Transverse colon (tissue), 4 donors: ENCODE measurements around the gene MLC1. TPM values are rescaled to one million over a fixed set of nuclear protein-coding genes. Genes with fewer than 3 reads are reported as not detected.

Source experiments
- DNase-seq: peaks from one replicate; pipeline ENCODE4 v3.0.0-alpha.2; 2019
- H3K27ac ChIP-seq, 4 donors: fragments of 200-600 bp; sonication (generic); 2 replicates each; pipeline ENCODE4 v1.5.1; 2016 to 2018; ENCODE audit warnings: inconsistent platforms in 4 of 4
- H3K27me3 ChIP-seq: fragments of 200-600 bp; sonication (generic); 2 replicates; pipeline ENCODE4 v1.5.1; 2017; ENCODE audit warnings: inconsistent platforms
- H3K36me3 ChIP-seq, 4 donors: fragments of 200-600 bp; sonication (generic); 2 replicates each; pipeline ENCODE4 v1.5.1; 2017 to 2019; ENCODE audit warnings: inconsistent platforms in 4 of 4
- H3K4me1 ChIP-seq, 4 donors: fragments of 200-600 bp; sonication (generic); 2 replicates each; pipeline ENCODE4 v1.5.1; 2017 to 2020; ENCODE audit warnings: inconsistent platforms in 4 of 4
- H3K4me3 ChIP-seq, 4 donors: fragments of 200-600 bp; sonication (generic); 1 replicate in 1 of 4; 2 replicates in 3 of 4; pipeline versions ENCODE4 v1.5.1 to v1.6.1; 2017 to 2019; ENCODE audit warnings: inconsistent platforms in 4 of 4
- H3K9me3 ChIP-seq, 2 donors: fragments of 200-600 bp; sonication (generic); 2 replicates each; pipeline ENCODE4 v1.5.1; 2017 to 2019; ENCODE audit warnings: inconsistent platforms in 2 of 2
- EP300 ChIP-seq: sonication (generic); formaldehyde crosslinking; IDR thresholded peaks from one replicate; pipeline ENCODE4 v1.6.1; 2017; ENCODE audit warnings: antibody characterized with exemption, low read depth
- POLR2A ChIP-seq: fragments of 450-650 bp; IDR thresholded peaks from one replicate; pipeline ENCODE4 v1.6.1; 2016; ENCODE audit warnings: antibody characterized with exemption, mild to moderate bottlenecking, moderate library complexity
- POLR2AphosphoS5 ChIP-seq, 3 donors: sonication (generic); formaldehyde crosslinking; IDR thresholded peaks; one replicate each; pipeline ENCODE4 v1.6.1; 2016; ENCODE audit warnings: antibody characterized with exemption in 3 of 3
- WGBS, 2 donors: methylation state at CpG; one replicate each; pipeline ENCODE4 v1.1.5; 2018; ENCODE audit warnings: low coverage in 1 of 2; 5-methylcytosine and 5-hydroxymethylcytosine counted together
- in situ Hi-C, 4 donors: fragments of 200-750 bp; cut with MboI; loops; one replicate each; pipeline versions ENCODE4 v1.15.0 to v1.15.1; 2017; ENCODE audit warnings: low sequenced_read_pairs in 3 of 4, low pct_ligation_motif_present in 1 of 4, low pct_unique_long_range_greater_than_20kb in 1 of 4
- intact Hi-C: fragments of 100-400 bp; cut with DNase I; formaldehyde crosslinking; loops from one replicate; pipeline ENCODE4 v1.15.1; 2023; ENCODE audit warnings: low total_unique reads
- total RNA-seq, 4 donors: library from RNA; depleted of rRNA; stranded (reverse); fragments of >200 nt; gene quantifications; one replicate each; pipeline ENCODE4 v1.1.0, GENCODE V29; 2016
- TF ChIP-seq, protein P1 (sequence below), 5 experiments: fragments of 200-600 bp in 3 of 5; fragments of 450-650 bp in 2 of 5; sonication (generic) in 3 of 5; IDR thresholded peaks; 1 replicate in 2 of 5; 2 replicates in 3 of 5; pipeline ENCODE4 v1.5.1; 2016 to 2017; ENCODE audit warnings: antibody characterized with exemption in 5 of 5, inconsistent platforms in 3 of 5, mild to moderate bottlenecking in 2 of 5, moderate library complexity in 1 of 5

MLC1 gene
- total RNA-seq, 4 donors from 2014 or later: not detected

DNA sequence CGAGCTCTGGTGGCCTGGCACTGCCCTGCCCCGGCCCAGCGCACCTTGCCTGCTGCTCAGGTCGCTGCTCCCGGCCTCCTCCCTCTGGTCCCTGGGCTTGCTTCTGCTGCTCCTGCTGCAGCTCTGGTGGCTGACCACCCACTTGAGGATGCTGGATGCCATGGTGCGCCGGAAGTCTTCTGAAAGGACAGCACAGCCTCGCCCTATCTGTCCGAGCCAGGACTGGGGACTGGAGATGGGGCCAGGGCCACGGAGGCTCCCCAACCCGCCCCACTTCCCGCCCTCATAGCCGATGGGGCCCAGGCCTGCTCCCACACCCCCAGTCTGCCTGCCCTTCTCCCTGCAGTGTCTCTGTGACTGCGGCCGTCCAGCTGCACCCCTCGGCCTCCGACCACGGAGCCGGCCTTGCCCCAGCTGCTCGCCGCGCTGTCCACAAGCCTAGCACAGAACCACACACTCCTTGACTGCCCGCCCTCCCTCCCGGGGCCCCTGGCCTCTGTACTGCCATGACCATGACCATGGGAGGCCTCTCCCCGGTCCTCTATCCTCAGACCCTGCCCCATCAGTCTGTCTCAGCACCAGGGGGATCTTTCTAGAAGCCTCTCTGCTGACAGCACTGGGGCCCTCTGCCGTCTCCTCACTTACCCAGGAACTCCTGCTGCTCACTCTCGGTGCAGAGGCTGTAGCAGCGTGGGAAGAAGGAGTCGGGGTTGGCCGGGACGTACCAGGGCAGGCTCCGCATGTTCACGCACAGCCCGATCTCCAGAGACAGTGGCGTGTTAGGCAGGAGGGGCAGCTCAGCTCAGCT, 39.8 kb downstream of the MLC1 start:
- in situ Hi-C loops: loop anchor here (25.0 kb wide), 1 partner anchor 283 kb away; no protein-coding TSS in a partner anchor
- TF ChIP-seq POLR2A (no peak), POLR2AphosphoS5 (IDR thresholded peaks at IDR 0.05) (no peak), EP300 (no peak)
- TF ChIP-seq, protein P1, sequence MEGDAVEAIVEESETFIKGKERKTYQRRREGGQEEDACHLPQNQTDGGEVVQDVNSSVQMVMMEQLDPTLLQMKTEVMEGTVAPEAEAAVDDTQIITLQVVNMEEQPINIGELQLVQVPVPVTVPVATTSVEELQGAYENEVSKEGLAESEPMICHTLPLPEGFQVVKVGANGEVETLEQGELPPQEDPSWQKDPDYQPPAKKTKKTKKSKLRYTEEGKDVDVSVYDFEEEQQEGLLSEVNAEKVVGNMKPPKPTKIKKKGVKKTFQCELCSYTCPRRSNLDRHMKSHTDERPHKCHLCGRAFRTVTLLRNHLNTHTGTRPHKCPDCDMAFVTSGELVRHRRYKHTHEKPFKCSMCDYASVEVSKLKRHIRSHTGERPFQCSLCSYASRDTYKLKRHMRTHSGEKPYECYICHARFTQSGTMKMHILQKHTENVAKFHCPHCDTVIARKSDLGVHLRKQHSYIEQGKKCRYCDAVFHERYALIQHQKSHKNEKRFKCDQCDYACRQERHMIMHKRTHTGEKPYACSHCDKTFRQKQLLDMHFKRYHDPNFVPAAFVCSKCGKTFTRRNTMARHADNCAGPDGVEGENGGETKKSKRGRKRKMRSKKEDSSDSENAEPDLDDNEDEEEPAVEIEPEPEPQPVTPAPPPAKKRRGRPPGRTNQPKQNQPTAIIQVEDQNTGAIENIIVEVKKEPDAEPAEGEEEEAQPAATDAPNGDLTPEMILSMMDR (IDR thresholded peaks at IDR 0.05): no peak
- Histone ChIP-seq H3K4me1 (no peaks in the 10 kb centered on the region), H3K9me3 (no peaks in the 10 kb centered on the region), H3K27ac (no peak overlapping the region), H3K4me3 (no peak overlapping the region), H3K27me3 (peaks cover 18% of the 10 kb centered on the region), H3K36me3 (no peaks in the 10 kb centered on the region)
- intact Hi-C loops: no loop called here
- WGBS, 2 donors: 75% methylated on average over 29 of the region's 35 CpGs; no CpG with 5 or more reads in 1 of the 2 donors
- DNase-seq: no peak

DNA sequence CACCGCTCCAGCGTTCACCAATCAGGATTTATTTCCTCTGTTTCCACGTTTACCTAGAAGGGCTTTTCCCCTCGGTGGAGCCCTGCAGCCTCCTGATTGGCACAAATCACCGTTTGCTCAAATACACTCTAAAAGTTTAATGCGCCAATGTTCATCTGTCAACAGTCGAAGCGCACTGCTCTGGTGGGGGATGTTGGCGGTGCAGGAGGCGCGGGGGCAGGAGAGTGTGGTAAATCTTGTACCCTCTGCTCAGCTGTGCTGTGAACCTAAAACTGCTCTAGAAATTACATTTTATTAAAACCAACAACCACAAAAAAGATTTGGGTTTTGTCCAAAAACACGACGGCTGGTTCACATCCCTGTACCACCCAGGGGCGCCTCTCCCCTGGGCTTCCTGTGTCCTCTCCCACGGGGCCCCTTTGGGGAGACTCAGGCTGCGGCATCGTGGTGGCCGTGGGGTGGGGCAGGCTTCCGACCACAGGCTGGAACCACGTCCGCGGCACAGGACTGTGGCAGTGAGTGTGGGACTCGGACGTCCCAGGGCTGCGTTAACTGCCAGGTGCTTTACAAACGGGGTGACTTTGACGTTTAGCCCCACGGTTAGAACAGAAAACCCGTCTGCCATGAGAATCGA, 40.6 kb downstream of the MLC1 start:
- TF ChIP-seq POLR2AphosphoS5 (IDR thresholded peaks at IDR 0.05): no peak
- TF ChIP-seq, protein P1 (IDR thresholded peaks at IDR 0.05): no peak
- no peak for TF ChIP-seq POLR2A
- no peak for TF ChIP-seq EP300
- no peaks in the 10 kb centered on the region for H3K36me3 ChIP-seq
- H3K4me1 ChIP-seq: no peaks in the 10 kb centered on the region
- no peak overlapping the region for H3K27ac ChIP-seq
- no peak overlapping the region for H3K4me3 ChIP-seq
- H3K9me3 ChIP-seq: no peaks in the 10 kb centered on the region
- in situ Hi-C loops: loop anchor here (25.0 kb wide), 1 partner anchor 282 kb away; no protein-coding TSS in a partner anchor
- 56% methylated on average over 28 of the region's 30 CpGs; no CpG with 5 or more reads in 1 of the 2 donors for WGBS, 2 donors
- no peak for DNase-seq
- intact Hi-C loops: no loop called here
- H3K27me3 ChIP-seq: peaks cover 18% of the 10 kb centered on the region

DNA sequence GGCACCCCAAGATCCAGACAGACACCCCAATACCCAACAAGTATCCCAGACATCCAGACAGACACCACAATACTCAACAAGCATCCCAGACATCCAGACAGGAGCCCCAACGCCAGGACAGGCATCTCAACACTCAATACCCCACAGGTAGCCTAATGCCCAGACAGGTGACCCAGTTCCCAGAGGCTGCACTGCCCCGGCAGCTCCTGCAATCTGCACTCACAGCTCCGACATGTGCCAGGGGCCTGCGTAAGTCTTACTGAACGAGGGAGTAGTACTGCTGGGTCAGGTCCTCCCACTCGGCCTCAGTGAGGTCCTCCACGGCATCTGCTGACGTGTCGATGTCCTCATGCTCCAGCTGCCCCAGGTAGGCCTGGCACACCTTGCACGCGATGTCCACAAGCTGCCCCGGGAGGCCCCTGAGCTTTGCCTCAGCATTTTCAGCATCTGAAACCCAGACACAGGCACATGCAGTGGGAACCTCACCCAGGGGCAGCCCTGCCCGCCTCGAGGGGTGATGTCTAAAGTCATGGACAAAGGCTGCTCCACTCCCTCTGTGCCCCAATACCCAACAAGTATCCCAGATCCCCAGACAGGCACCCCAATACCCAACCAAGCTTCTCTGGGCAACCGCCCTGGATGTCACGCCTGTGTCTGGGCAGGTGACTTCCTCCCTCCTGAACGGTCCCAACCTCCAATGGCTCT, 43.7 kb downstream of the MLC1 start:
- 81% methylated on average over 17 of the region's 17 CpGs; no CpG with 5 or more reads in 1 of the 2 donors for WGBS, 2 donors

More for the DNA sequence above, 43.7 kb downstream of the MLC1 start:
- H3K4me3 ChIP-seq: no peak overlapping the region
- no peaks in the 10 kb centered on the region for H3K4me1 ChIP-seq
- H3K9me3 ChIP-seq: no peaks in the 10 kb centered on the region
- TF ChIP-seq POLR2AphosphoS5 (IDR thresholded peaks at IDR 0.05): no peak
- TF ChIP-seq, protein P1 (IDR thresholded peaks at IDR 0.05): no peak
- no peak for TF ChIP-seq POLR2A
- TF ChIP-seq EP300: no peak
- no peak for DNase-seq
- H3K27ac ChIP-seq: no peak overlapping the region
- intact Hi-C loops (no loop called here), in situ Hi-C loops (loop anchor here (25.0 kb wide), 1 partner anchor 279 kb away; no protein-coding TSS in a partner anchor)
- peaks cover 8% of the 10 kb centered on the region for H3K27me3 ChIP-seq
- no peaks in the 10 kb centered on the region for H3K36me3 ChIP-seq
